GM12873 (cell line): ENCODE measurements around the gene PFDN4.

Experiments
- CTCF ChIP-seq: IDR thresholded peaks from 2 replicates; pipeline ENCODE4 v1.5.1; 2012; ENCODE audit warnings: low read depth, mild to moderate bottlenecking, moderate library complexity, low read length, control low read depth; ENCODE audit not compliant: insufficient read depth; ENCODE audit errors: missing control alignments

PFDN4 gene

GRCh38 chr20:54184904-54185626, 22.8 kb upstream of the PFDN4 start:
- TF ChIP-seq CTCF, result no peak

GRCh38 chr20:54188132-54188849, 19.6 kb upstream of the PFDN4 start:
- no peak for TF ChIP-seq CTCF

- TF ChIP-seq CTCF, result no peak
These were observed 18.3 kb upstream of the PFDN4 start for GRCh38 chr20:54189630-54190029.

GRCh38 chr20:54190217-54190616, 17.7 kb upstream of the PFDN4 start:
- no peak for TF ChIP-seq CTCF

- TF ChIP-seq CTCF, result no peak
These were observed 14.1 kb upstream of the PFDN4 start for GRCh38 chr20:54193817-54194216.

- TF ChIP-seq CTCF, result peak; percentile 40
These were observed 13.0 kb upstream of the PFDN4 start for GRCh38 chr20:54194724-54195438.
